Activated T-cell treated with anti-CD3 and anti-CD28 coated beads, Interleukin-2, amount 50 U/mL, for 1 hour (primary cell): ENCODE measurements around the gene TRAF4.
A peak's percentile ranks its signal among the peaks of the same experiment; 100 is the strongest.

Experiments used
- DNase-seq: peaks from one replicate; pipeline ENCODE4 v3.0.0-alpha.2; 2020

The TRAF4 gene, protein sequence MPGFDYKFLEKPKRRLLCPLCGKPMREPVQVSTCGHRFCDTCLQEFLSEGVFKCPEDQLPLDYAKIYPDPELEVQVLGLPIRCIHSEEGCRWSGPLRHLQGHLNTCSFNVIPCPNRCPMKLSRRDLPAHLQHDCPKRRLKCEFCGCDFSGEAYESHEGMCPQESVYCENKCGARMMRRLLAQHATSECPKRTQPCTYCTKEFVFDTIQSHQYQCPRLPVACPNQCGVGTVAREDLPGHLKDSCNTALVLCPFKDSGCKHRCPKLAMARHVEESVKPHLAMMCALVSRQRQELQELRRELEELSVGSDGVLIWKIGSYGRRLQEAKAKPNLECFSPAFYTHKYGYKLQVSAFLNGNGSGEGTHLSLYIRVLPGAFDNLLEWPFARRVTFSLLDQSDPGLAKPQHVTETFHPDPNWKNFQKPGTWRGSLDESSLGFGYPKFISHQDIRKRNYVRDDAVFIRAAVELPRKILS

DNA sequence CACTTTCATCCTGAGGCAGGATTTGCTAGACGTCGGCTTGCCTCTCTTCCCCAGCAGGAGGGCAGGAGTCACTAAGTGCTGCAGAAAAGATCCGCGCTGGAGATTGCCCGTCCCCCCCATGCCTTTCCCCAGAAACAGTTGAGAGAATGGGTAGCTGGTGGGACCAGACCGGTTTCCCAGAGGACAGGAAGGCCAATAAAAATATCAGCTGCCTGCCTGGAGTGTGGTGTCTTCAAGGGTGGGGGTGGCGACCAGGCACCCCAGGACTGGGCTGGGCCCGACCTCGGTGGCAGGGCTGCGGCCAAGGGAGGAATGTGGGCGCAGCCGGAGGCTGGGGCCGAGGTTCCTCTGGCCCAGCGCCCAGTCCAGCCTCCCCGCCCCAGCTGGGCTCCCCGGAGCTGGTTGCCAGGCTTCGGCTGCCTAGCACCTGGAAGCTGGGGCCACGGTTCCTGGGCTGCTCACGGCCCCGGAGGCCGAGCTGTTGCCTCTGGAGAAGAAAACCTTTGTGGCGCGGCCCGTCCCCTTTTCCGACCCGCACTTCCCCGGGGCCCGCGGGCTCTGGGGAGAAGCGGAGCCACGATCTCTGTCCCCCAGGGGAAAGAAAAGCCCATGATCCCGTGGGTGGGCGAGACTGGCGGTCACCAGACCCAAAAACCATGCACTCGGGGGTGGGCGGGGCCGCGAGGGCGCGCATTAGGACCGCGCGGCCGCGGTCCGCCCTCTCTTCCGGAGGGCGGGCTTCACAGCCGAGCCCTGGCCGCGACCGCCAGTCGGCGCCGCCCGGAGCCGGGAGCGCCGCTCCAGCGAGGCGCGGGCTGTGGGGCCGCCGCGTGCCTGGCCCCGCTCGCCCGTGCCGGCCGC is at the start of gene TRAF4:
TSS of gene TRAF4 (plus strand) at position 769 of the 861 bp plus-strand sequence. CDS start 102 bp downstream, outside the sequence.
- DNase-seq = peak; percentile 82

DNA sequence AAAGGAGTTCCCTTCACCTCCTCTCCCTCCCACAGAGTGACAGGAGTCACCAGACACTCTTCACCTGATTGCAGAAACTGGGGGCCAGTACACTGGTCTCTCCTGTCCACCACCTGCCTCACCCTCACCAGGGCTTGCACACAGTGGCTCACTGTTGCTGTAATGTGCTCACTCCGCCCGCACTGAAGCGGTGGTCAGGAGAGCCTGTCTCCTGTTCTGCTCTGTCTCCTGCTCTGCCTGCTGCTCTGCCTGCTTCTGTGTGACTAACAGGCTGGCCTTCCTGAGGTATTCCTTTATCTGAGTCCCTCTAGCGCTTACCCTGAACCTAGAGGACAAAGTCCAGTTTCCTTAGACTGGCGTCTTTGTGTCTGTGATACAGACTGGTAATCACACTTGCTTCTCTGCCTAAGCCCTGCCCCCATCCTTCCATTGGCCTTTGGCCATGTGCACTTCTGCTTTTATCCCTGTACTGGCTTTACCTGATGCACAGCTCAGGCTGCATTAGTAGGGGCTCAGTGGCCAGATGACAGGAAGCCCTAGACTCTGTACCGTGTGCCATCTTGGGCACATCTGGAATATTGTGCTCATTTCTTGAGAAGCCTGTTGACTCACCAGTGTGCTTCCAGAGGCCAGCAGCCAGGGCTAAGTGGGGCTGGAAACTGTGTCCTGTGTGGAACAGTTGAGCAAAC is 45.4 kb upstream of the TRAF4 start:
- DNase-seq = no peak

DNA sequence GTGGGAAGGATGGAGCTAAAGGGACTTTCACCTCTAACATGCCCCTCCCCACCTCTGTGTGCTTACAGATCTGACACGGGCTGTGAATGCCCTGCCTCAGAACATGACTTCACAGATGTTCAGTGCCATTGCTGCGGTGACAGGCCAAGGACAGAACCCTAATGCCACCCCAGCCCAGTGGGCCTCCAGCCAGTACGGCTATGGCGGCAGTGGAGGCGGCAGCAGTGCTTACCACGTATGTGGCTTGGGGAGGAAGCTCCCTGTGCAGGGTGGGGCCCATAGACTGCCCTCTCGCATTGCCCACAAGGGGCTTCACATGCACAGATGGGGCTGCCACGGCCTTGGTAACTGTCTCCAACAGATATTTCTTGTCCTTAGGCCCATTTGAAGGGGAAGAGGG is 43.5 kb upstream of the TRAF4 start:
- no peak for DNase-seq

DNA sequence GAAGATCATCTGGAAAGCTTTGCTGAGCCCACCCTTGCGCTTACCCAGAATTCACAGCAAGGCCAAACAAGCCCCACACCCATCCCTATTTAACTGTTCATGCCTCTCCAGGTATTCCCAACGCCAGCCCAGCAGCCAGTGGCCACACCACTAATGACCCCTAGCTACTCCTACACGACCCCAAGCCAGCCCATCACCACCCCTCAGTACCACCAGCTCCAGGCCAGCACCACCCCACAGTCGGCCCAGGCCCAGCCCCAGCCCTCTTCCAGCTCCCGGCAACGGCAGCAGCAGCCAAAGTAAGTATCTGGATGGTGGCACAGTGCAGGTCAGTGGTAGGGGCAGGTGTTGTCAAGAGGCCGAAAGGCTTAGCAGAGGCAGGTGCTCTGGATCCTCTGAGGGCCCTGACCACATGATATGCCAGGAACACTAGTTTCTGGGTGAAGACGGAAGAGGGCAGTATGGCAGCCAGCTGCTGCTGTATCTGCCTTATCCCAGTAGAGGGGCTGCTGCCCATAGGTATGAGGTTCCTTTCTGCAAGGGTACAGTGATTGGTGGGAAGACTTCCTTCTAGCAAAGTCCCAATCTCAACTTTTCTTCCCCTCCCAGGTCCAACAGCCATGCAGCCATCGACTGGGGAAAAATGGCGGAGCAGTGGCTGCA is 42.9 kb upstream of the TRAF4 start:
- no peak for DNase-seq

DNA sequence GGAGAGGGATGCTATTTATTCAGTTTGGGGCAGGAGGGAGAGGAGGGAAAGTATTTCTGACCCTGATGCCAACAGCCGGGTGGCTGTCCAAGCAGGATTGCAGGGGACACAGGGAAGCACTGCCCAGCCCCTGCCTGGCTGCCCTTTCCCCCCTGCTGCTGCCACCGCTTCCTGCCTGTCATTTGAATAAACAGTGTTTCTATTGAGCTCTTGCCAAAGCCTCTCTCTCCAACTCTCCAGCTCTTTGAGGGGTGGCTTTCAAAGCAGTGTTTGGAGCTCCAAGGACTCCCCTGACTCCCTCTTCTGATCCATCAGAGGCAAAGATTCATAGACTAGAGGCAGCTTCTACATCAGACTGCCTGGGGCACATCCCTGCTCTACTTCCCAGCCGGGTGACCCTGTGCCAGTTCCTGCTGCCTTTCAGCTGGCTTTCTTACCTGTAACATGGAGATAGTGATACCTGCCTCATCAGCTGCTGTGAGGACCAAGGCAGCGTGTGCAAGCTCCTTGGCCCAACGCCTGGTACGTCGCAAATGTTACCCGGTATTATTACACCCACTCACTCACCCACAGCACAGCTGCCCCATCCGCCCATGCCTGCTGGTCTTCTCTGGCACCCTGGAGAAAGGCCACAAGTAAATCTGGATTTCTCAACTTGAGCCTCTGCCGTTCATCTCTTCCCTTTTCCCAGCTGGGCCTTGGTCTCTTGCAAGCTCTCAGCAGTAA is 41.6 kb upstream of the TRAF4 start:
- DNase-seq = no peak

DNA sequence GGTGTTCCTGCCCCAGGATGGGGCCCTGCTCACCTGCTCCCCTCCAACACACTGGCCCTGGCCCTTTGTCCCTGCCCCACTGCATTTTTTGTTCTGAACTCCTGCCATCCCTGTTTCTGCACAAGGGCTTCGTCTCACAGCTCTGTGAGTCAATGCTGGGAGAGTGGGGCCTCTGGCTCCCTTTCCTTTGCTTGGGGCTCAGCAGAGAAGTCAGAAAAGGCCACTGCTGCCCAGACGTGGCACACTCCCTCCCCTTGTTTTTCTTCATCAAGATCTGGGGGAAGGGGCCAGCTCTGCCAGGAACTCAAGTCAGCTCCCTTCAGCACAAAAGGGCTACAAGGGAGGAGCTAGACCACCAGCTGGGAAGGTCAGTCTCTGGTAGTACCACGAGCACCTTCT is 41.1 kb upstream of the TRAF4 start:
- DNase-seq = no peak

DNA sequence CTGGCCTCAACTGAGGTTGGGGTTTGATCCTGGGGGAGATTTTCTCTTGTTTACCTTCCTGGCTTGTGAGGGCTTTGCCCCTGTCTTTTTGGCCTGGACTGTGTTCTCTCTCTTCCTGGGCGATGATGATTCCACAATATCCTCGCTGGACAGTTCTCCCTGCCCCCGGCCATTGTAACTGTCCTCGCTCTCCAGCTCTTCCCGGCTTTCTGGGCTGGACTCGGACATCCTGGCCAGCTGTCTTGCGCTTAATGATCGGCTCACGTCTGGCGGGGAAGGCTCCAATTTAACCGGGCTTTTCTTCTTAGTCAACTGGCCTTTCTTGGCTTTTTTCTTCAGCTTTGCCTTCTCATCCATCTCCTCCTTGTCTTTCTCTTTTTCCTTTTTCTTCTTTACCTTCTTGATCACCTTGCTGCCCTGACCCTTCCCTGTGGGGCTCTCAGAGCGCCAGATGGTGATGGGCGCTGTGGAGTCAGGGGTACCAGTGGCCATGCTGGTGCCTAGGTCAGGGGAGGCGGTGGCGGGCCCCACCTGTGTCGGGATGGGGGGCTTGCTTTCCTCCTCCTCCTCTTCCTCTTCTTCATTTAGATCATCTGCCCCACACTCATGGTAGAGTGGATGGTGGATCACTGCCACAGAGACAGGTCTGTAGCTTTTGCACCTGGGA is 40.1 kb upstream of the TRAF4 start:
- no peak for DNase-seq

DNA sequence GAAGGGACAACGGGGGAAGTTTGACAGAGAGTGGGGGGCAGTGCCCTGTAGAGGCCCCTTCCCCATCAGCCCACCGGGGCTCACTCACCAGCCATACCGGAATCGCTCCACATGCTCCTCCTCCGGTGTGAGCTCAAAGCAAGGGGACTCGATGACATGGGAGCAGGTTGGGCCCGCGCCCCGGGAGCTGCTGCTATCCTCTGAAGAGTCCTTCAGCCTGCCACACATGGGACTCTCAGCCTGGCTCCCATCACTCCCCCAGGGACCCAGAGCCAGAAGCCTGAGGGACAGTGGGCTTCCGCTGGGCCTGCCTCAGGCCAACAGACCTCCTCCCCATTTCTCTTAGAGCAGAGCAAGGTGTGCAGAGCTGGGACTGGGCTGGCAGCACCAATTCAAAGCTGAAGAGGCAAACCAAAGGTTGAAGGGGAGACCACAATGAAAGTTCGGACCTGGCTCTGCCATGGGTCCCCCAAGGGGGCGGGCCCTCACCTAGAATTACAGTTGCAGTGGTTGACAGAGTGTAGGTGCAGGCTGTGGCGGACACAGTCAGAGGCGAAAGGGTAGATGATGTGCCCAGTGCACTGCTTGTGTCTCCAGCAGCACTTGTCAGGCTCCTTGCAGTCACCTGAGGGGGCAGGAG is 39.5 kb upstream of the TRAF4 start:
- DNase-seq = no peak

DNA sequence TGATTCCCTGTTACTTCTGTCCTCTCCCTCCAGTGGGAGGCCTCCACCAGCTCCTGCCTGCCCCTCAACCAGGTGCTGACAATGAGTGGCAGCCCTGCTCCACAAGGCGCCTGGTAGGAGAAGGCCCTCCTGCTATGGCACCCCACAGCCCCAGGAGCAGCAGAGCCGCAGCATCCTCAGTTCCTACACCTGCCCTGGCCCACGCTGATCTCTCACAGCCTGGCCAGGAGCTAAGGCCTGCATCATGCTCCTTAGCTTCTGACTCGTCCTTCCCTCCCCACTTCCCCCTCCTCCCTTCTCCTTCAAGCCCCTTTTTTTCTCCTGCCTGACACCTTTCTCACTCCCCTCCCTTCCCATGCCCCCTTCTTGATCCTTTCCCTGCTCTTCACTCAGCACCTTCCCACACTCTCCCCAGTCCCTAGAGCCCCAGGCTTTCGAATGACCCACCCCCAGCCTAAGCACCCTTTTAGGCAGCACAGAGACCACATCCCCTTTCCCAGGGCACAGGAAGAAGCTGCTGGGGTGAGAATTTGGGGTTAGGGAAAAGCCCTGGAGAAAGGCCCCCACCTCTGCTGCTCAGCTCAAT is 38.6 kb upstream of the TRAF4 start:
- no peak for DNase-seq

DNA sequence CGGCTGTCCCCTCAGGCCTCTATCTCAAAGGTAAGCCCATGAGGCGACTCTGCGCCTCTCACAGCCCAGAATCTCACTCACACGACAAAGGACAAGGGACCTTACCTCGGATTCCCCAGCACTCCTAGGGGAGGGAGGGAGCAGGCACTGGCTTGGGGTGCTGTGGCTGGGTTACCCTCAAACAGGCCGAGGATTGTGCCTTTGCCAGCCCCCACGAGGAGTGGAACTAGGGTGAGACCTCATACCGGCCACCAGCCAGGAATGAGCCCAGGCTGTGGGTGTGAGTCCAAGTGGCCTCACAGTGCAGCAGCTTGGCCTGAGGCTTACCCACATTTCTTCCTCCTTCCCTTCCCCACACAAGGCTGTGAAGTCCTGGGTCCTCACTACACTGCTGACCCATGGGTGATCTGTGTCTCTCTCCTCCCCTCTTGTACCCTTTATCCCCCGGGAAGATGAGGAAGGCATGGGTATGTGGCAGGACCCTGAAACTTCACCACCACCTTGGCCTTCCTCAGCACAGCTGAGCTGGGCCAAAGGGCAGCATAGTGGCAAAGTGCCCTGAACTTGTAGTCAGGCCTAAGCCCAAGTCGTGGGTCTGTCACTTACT is 38.0 kb upstream of the TRAF4 start:
- no peak for DNase-seq

DNA sequence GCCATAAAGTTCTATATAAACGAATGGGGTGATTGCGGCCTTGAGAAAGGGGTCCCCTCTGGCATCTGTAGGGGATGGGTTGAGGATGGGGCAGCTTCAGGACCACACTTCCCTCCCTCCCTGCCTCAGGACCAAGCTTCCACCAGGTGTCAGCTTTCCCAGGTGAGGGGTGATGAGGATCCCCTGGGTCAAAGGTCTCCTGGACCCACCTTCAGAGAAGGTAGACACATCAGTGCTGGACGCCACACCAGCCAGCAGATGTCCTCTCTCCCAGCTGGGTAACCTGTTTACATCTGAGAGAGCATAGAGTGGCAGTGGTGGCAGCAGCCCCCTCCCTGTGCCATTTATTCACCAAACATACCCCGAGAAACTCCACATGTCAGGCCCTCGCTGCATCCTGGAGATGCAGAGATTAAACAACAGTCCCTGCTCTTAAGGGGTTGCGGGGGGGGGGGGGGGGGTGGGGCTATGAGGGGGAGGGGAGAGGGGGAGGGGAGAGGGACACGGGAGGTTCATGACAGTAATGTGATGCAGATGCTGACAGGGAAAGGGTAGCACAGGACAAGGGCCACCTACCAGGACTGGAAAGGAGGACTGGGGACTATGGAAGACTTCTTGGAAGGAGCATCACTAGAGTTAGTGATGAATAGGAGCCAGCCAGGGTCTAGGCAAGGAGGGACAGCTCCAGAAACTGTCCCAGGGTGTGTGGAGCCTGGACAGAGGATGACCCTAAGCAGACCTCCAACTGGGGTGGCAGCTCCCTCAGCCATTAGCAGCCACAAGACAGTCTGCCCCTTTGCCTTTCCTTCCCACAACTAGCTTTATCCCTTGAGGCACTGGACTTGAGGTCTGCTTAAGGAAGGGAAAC is 37.1 kb upstream of the TRAF4 start:
- DNase-seq = no peak

DNA sequence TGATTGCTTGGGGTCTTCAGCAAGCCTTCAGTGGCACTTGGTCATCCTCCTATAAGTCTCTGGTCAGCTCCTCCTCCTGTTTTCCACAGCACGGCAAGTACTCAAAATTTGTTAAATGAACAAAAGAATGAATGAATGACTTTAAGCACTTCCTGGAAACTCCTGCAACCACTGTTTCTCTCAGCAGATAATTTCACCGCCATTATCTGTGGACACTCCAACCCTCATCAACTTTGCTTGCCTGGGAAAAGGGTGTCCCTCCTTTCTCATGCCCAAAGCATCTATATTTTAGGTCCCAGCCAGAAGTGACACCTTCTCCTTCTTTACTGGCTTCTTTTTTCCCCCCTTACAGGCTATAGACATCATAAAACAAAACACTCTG is 36.5 kb upstream of the TRAF4 start:
- DNase-seq = no peak

DNA sequence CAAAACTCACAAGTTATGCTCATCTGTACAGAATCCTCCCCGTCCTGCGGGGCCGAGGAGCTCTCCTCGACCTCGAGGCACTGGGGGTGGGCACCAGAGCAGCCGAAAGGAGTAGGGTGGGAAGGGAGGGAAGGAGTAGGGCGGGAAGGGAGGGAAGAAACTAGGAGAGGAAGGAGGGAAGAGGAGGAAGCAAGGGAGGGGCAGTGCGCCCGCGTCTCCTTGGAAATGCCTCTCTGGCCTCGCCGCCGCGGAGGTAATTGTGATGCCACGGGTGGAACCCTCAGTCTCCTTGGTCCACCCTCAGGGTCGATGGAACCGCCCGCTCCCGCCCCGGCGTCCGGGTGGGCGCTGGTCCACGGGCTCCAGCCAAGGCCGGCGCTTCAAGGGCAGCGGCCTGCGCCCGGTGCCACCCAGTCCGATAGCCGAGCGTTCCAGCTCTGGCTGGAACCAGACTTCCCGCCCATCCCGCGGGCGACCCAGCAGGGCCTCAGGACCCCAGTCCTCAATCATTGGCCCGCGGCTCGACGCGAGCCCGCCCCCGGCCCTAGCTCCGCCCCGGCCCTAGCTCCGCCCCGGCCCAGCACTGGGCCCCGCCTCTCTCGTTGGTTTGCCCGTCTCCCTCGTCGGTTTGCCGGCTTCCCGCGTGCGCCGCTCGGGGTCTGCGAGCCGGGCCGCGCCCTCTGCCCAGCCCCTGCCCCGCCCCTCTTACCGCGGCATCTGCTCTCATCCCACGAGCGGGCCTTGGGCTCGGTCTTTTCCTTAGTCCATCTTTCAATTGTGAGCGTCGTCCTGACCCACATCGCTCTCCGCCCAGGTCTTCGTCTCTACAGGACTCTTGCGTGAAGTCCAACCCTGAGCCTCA is 32.7 kb upstream of the TRAF4 start:
- peak; percentile 90 for DNase-seq

DNA sequence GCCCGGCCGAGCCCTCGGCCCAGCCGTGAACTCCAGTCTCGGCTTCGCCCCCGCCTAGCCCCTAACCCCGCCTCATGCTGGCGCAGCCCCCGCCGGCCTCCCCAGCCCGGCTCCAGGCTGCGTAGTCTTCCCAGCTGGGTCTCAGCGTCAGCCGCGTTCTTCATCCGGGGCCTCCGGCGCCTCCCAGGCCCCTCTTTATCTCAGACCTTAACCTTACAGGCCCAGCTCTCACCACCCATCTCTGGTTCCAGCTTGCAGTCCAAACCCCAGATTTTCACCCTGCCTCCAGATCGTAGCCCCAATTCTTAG is 32.1 kb upstream of the TRAF4 start, which contains the start of gene PROCA1:
TSS of gene PROCA1 (minus strand) at position 166 of the 309 bp plus-strand sequence. CDS start 228 bp downstream, outside the sequence.
- DNase-seq = no peak

DNA sequence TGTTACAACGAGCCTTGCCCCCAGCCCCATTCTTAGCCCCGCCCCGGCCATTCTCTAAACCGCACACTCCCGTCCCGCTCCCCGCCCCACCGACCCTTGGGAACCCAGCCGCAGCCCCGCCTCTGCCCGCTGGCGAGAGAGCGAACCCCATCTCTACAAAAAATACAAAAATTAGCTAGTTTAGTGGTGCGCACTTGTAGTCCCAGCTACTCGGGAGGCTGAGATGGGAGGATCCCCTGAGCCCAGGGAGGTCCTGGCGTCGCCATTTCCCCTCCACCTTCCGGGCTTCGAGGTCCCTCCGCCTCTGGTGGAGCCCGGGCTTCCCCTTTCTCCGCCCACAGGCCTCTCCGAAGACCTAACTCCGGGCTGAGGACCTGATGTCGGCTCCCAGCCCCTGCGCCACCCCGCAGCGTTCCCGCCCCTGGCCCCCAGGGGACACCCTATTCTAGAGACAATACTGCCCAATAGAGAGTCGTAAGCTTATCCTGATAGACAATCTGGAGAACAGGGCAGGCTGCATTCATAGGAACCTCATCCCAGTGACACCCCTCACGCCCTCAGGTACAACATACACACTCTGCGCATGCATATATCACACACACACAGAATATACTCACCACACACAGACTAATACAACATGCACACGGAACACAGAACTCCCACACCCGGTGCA is 31.6 kb upstream of the TRAF4 start:
- DNase-seq = peak; percentile 63

DNA sequence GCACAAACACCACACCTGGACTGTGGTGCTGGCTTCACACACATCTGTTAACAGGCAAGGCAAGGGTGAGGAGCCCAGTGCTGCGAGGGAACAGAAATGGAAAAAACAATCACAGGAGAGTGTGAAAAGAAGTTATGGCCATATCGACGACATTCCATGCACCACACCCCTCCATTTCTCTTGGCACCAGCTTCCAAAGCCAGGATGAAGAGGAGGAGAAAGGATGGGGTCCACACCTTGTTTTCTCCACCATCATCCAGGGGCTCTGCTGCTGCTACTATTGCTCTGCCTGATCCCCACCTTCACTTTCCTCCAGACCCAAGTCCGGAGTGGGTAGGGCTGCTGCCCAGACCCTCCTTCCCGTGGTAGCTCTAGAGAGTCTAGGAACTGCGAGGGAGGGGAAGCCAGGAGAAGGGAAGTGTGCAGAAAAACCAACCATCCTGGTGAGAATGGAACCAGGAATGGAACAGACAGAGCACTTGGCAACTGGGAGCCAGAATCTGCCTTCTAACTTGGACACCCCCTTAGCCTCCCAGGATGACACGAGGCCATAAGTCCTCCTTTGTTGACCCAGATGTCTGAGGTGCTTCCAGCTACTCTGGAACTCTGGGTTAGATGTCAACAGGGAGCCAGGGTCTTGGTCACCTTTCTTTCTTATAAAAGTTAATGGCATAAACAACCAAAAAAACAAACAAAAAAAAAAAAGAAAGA is 31.0 kb upstream of the TRAF4 start:
- DNase-seq = no peak

DNA sequence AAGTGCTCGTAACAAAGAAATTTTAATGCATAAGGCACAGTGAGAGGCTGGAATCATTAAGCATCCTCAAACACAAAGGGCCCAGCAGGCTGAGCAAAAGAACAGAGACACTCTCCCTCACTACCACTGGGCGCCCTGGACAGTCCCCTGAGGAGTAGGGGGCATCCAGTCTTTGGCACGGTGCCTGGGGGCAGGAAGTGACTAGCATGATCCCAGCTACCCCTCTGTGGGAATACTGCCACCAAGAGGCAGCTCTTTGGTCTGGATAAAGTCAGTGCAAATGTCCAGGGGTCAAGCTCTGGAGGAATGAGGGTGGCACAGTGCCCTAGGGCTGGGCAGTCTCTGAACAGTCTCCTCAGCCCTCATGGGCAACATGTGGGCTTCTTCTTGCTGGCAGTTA is 29.5 kb upstream of the TRAF4 start:
- no peak for DNase-seq
